Right lobe of liver (tissue), 6 donors: ENCODE data around the gene CABP4. TPM values are rescaled to one million over a fixed set of nuclear protein-coding genes. Genes with fewer than 3 reads are reported as not detected.
"Not testable (repeated sequence)": the region's sequence is repeated elsewhere in the genome, so short reads cannot be mapped to it uniquely, and the experiment has no call there.

Experiments used
- ATAC-seq, 4 donors: fragments of 200-7000 bp; cut with Tn5 transposase; one replicate each; pipeline ENCODE4 v1.9.1; 2020; ENCODE audit warnings: mild to moderate bottlenecking in 4 of 4, moderate library complexity in 4 of 4
- DNase-seq, 3 donors: peaks; one replicate each; pipeline ENCODE4 v3.0.0-alpha.2; 2020
- H3K27ac ChIP-seq, 3 donors: fragments of 200-600 bp; one replicate each; pipeline ENCODE4 v1.8.0; 2022
- H3K27me3 ChIP-seq, 2 donors: fragments of 200-600 bp; one replicate each; pipeline ENCODE4 v1.8.0; 2022
- H3K36me3 ChIP-seq, 4 donors: fragments of 200-600 bp; sonication (generic) in 1 of 4; one replicate each; pipeline versions ENCODE4 v1.5.1 to v1.8.0; 2017 to 2022; ENCODE audit warnings: control low read depth in 1 of 4
- H3K4me1 ChIP-seq, 4 donors: fragments of 200-600 bp; sonication (generic) in 1 of 4; one replicate each; pipeline versions ENCODE4 v1.5.1 to v1.8.0; 2017 to 2022; ENCODE audit warnings: control low read depth in 1 of 4
- H3K4me3 ChIP-seq, 3 donors: fragments of 200-600 bp; one replicate each; pipeline ENCODE4 v1.8.0; 2022
- H3K9me3 ChIP-seq, 4 donors: fragments of 200-600 bp; sonication (generic) in 1 of 4; one replicate each; pipeline versions ENCODE4 v1.5.1 to v1.8.0; 2017 to 2022; ENCODE audit warnings: control low read depth in 1 of 4
- POLR2A ChIP-seq: fragments of 450-650 bp; IDR thresholded peaks from one replicate; pipeline ENCODE4 v1.6.1; 2017; ENCODE audit warnings: antibody characterized with exemption, mild to moderate bottlenecking
- WGBS: methylation state at CpG from one replicate; pipeline ENCODE4 v1.1.6; 2018; ENCODE audit warnings: low coverage, low lambda C conversion rate; ENCODE audit not compliant: insufficient coverage; ENCODE audit errors: missing lambda C conversion rate; 5-methylcytosine and 5-hydroxymethylcytosine counted together
- intact Hi-C, 2 donors: fragments of 100-400 bp; cut with DNase I; formaldehyde crosslinking; loops; one replicate each; pipeline versions ENCODE4 v1.11.2 to v1.14.1; 2022
- total RNA-seq, 6 experiments: library from RNA; depleted of rRNA in 2 of 6; stranded (reverse); fragments of >200 nt in 2 of 6; fragmentation: NEBNext Ultra II Directional in 3 of 6; extraction: Animal tissue kit (Norgen Biotek cat#: 25700) in 3 of 6; gene quantifications; one replicate each; pipeline versions ENCODE4 v1.1.0 to v1.2.4, GENCODE V29; 2016 to 2023
- TF ChIP-seq, protein P1 (sequence below), 4 donors: fragments of 200-600 bp in 3 of 4; fragments of 450-650 bp in 1 of 4; IDR thresholded peaks; one replicate each; pipeline versions ENCODE4 v1.5.1 to v1.8.0; 2016 to 2022; ENCODE audit warnings: antibody characterized with exemption in 4 of 4, mild to moderate bottlenecking in 2 of 4
- donor health status: DM: no; HTN: yes; CAD: no.
- donor health status: DM: no; HTN: no; CAD: no.
- donor health status: DM: no; HTN: no; CAD: no.
- donor health status: DM: no; HTN: yes; CAD: no.
- donor health status: DM: no; HTN: yes; CAD: no.

Gene CABP4
- total RNA-seq, 6 experiments from 2014 or later: 0.55 to 1.7 (median 1.2) TPM

GRCh38 chr11:67468759-67469507 is 13.8 kb downstream of the CABP4 start, which contains the start of gene TMEM134:
Gene TMEM134 (minus strand): TSS chr11:67469251. CDS start chr11:67469192, 59 bp downstream.
- H3K27ac ChIP-seq: peak within 1 kb of the TSS; percentile 62 to 87 (median 85)
- TF ChIP-seq POLR2A: peak; percentile 80
- TF ChIP-seq, protein P1, sequence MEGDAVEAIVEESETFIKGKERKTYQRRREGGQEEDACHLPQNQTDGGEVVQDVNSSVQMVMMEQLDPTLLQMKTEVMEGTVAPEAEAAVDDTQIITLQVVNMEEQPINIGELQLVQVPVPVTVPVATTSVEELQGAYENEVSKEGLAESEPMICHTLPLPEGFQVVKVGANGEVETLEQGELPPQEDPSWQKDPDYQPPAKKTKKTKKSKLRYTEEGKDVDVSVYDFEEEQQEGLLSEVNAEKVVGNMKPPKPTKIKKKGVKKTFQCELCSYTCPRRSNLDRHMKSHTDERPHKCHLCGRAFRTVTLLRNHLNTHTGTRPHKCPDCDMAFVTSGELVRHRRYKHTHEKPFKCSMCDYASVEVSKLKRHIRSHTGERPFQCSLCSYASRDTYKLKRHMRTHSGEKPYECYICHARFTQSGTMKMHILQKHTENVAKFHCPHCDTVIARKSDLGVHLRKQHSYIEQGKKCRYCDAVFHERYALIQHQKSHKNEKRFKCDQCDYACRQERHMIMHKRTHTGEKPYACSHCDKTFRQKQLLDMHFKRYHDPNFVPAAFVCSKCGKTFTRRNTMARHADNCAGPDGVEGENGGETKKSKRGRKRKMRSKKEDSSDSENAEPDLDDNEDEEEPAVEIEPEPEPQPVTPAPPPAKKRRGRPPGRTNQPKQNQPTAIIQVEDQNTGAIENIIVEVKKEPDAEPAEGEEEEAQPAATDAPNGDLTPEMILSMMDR (IDR thresholded peaks at IDR 0.05): peak; percentile 42 to 52 (median 44)
- no CpG with 5 or more reads among the region's 76 CpGs for WGBS
- ATAC-seq (peak; percentile 74 to 87 (median 82)), DNase-seq (peak; percentile 95 to 96 (median 95))
- no peaks in the 10 kb centered on the region for H3K27me3 ChIP-seq
- no peaks in the 10 kb centered on the region for H3K9me3 ChIP-seq
- peak within 1 kb of the TSS; percentile 90 to 96 (median 95) for H3K4me3 ChIP-seq
- H3K36me3 ChIP-seq: no peaks in the 10 kb centered on the region
- intact Hi-C loops: loop anchor here in 1 of 2 donors (5.0 kb wide), 1 partner anchor 38 kb away; the partner anchor contains the start of genes CDK2AP2 and PITPNM1
- peaks cover 0 to 40% (median 15%) of the 10 kb centered on the region in 4 donors for H3K4me1 ChIP-seq

DNA sequence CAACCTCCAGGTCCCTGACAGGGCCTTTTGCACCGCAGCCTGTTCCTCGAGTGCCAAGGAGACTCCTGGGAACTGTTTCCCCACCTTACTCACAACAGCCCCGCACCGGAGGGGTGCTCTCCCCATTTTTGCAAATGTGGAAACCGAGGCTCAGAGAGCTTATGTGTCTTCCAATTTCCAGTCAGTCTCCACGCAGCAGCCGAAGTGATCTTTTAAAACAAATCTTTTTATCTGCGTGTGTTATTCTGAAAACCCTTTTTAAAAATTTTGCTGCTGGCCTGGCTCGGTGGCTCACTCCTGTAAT is 14.3 kb downstream of the CABP4 start:
- Histone ChIP-seq H3K27ac (peak overlapping the region; percentile 62 to 87 (median 85)), H3K27me3 (no peaks in the 10 kb centered on the region), H3K36me3 (no peaks in the 10 kb centered on the region), H3K4me3 (peak overlapping the region; percentile 90 to 96 (median 95)), H3K4me1 (peaks cover 0 to 39% (median 13%) of the 10 kb centered on the region in 4 donors), H3K9me3 (no peaks in the 10 kb centered on the region)
- intact Hi-C loops: loop anchor here in 1 of 2 donors (5.0 kb wide), 1 partner anchor 38 kb away; the partner anchor contains the start of genes CDK2AP2 and PITPNM1
- ATAC-seq (no peak), DNase-seq (no peak)
- no peak for TF ChIP-seq POLR2A
- TF ChIP-seq, protein P1 (IDR thresholded peaks at IDR 0.05): no peak
- 24% methylated on average over 7 of the region's 9 CpGs for WGBS

GRCh38 chr11:67470337-67471002 is 15.3 kb downstream of the CABP4 start:
- H3K36me3 ChIP-seq: no peaks in the 10 kb centered on the region
- TF ChIP-seq, protein P1 (IDR thresholded peaks at IDR 0.05): no peak
- no peak for TF ChIP-seq POLR2A
- WGBS: 66% methylated on average over 8 of the region's 8 CpGs
- H3K4me3 ChIP-seq: no peak overlapping the region
- ATAC-seq (no peak), DNase-seq (no peak)
- H3K27me3 ChIP-seq: no peaks in the 10 kb centered on the region
- peaks cover 0 to 43% (median 12%) of the 10 kb centered on the region in 4 donors for H3K4me1 ChIP-seq
- no peaks in the 10 kb centered on the region for H3K9me3 ChIP-seq
- intact Hi-C loops: no loop called here
- H3K27ac ChIP-seq: no peak overlapping the region

GRCh38 chr11:67472882-67473281 is 17.7 kb downstream of the CABP4 start:
- WGBS: 29% methylated on average over 4 of the region's 7 CpGs
- TF ChIP-seq, protein P1 (IDR thresholded peaks at IDR 0.05): no peak
- TF ChIP-seq POLR2A: no peak
- Histone ChIP-seq H3K4me3 (no peak overlapping the region), H3K4me1 (peaks cover 0 to 24% (median under 1%) of the 10 kb centered on the region in 4 donors), H3K9me3 (no peaks in the 10 kb centered on the region), H3K36me3 (no peaks in the 10 kb centered on the region), H3K27ac (no peak overlapping the region), H3K27me3 (no peaks in the 10 kb centered on the region)
- no peak for ATAC-seq
- intact Hi-C loops: no loop called here
- DNase-seq: peak in 1 of 3 donors; percentile 21

- H3K4me3 ChIP-seq, H3K9me3 ChIP-seq, ATAC-seq, DNase-seq, H3K36me3 ChIP-seq, intact Hi-C loops, H3K27ac ChIP-seq, H3K27me3 ChIP-seq: not testable (repeated sequence)
- peaks cover 0 to 11% (median 0%) of the 10 kb centered on the region in 4 donors for H3K4me1 ChIP-seq
- 76% methylated on average over 9 of the region's 10 CpGs for WGBS
Observed at GRCh38 chr11:67476692-67477091, 21.5 kb downstream of the CABP4 start.

DNA sequence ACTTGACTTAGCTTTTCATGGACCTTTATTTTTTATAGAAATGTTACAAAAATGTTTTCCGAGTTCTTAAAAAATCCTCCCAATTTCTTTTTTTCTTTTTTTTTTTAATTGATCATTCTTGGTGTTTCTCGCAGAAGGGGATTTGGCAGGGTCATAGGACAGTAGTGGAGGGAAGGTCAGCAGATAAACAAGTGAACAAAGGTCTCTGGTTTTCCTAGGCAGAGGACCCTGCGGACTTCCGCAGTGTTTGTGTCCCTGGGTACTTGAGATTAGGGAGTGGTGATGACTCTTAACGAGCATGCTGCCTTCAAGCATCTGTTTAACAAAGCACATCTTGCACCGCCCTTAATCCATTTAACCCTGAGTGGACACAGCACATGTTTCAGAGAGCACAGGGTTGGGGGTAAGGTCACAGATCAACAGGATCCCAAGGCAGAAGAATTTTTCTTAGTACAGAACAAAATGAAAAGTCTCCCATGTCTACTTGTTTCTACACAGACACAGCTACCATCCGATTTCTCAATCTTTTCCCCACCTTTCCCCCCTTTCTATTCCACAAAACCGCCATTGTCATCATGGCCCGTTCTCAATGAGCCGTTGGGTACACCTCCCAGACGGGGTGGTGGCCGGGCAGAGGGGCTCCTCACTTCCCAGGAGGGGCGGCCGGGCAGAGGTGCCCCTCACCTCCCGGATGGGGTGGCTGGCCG is 22.3 kb downstream of the CABP4 start:
- WGBS: 76% methylated on average over 14 of the region's 16 CpGs
- H3K27ac ChIP-seq, DNase-seq, intact Hi-C loops, H3K9me3 ChIP-seq, H3K36me3 ChIP-seq, H3K27me3 ChIP-seq, H3K4me3 ChIP-seq, ATAC-seq: not testable (repeated sequence)
- H3K4me1 ChIP-seq: peaks cover 0 to 14% (median 0%) of the 10 kb centered on the region in 4 donors
